CD14-positive monocyte (primary cell): ENCODE results near the gene GUCA1C. TPM values are rescaled to one million over a fixed set of nuclear protein-coding genes. Genes with fewer than 3 reads are reported as not detected.

ENCODE experiments used
- DNase-seq, 3 donors: peaks; one replicate each; pipeline ENCODE4 v3.0.0-alpha.2; 2011 to 2022
- H2AFZ ChIP-seq: 2 replicates; pipeline ENCODE4 v1.6.0; 2012; ENCODE audit warnings: mild to moderate bottlenecking, low read depth, low read length, inconsistent platforms; ENCODE audit not compliant: insufficient read depth, poor library complexity, severe bottlenecking
- H3K27ac ChIP-seq, 2 donors: 1 replicate in 1 of 2; 2 replicates in 1 of 2; pipeline ENCODE4 v1.5.1; 2012 to 2013; ENCODE audit warnings: low read length in 2 of 2, control low read depth in 1 of 2, inconsistent platforms in 1 of 2, low read depth in 1 of 2, mild to moderate bottlenecking in 1 of 2
- H3K27me3 ChIP-seq, 2 donors: one replicate each; pipeline versions ENCODE4 v1.6.0 to v1.6.1; 2011 to 2013; ENCODE audit warnings: low read length in 2 of 2; ENCODE audit not compliant: control insufficient read depth in 2 of 2, insufficient read depth in 2 of 2
- H3K36me3 ChIP-seq, 2 donors: replicated peaks in 1 of 2; 1 replicate in 1 of 2; 2 replicates in 1 of 2; pipeline versions ENCODE4 v1.5.1 to v1.6.1; 2012 to 2013; ENCODE audit warnings: low read length in 2 of 2, control low read depth in 1 of 2, inconsistent platforms in 1 of 2, mild to moderate bottlenecking in 1 of 2; ENCODE audit not compliant: insufficient read depth in 2 of 2, control insufficient read depth in 1 of 2
- H3K4me1 ChIP-seq, 2 donors: 1 replicate in 1 of 2; 2 replicates in 1 of 2; pipeline versions ENCODE4 v1.5.1 to v1.6.1; 2012 to 2013; ENCODE audit warnings: low read length in 2 of 2, control low read depth in 1 of 2, inconsistent platforms in 1 of 2, mild to moderate bottlenecking in 1 of 2, moderate library complexity in 1 of 2; ENCODE audit not compliant: insufficient read depth in 2 of 2, control insufficient read depth in 1 of 2
- H3K4me2 ChIP-seq: replicated peaks from 2 replicates; pipeline ENCODE3; 2012; ENCODE audit warnings: low read length, moderate library complexity, mild to moderate bottlenecking; ENCODE audit not compliant: poor library complexity, severe bottlenecking; ENCODE audit errors: extremely low read depth
- H3K4me3 ChIP-seq, 3 experiments: fragments of 200-600 bp in 1 of 3; sonication (generic) in 1 of 3; replicated peaks in 1 of 3; 1 replicate in 2 of 3; 2 replicates in 1 of 3; pipeline ENCODE4 v1.5.1; 2011 to 2013; ENCODE audit warnings: low read length in 3 of 3, mild to moderate bottlenecking in 3 of 3, control low read depth in 2 of 3, low read depth in 2 of 3, inconsistent platforms in 1 of 3, moderate library complexity in 1 of 3
- H3K79me2 ChIP-seq: 2 replicates; pipeline ENCODE4 v1.6.0; 2012; ENCODE audit warnings: mild to moderate bottlenecking, control low read depth, inconsistent platforms, low read length, moderate library complexity; ENCODE audit not compliant: insufficient read depth
- H3K9ac ChIP-seq: 2 replicates; pipeline ENCODE4 v1.6.0; 2017; ENCODE audit warnings: low read length, mild to moderate bottlenecking; ENCODE audit not compliant: insufficient read depth, poor library complexity, severe bottlenecking
- H3K9me3 ChIP-seq, 2 donors: replicated peaks in 1 of 2; 1 replicate in 1 of 2; 2 replicates in 1 of 2; pipeline versions ENCODE4 v1.5.1 to v1.6.1; 2012 to 2013; ENCODE audit warnings: low read length in 2 of 2, control low read depth in 1 of 2; ENCODE audit not compliant: control insufficient read depth in 1 of 2, insufficient read depth in 1 of 2
- H4K20me1 ChIP-seq: 2 replicates; pipeline ENCODE4 v1.6.0; 2012; ENCODE audit warnings: mild to moderate bottlenecking, low read length, control low read depth, moderate library complexity; ENCODE audit not compliant: insufficient read depth
- H3K27ac Mint-ChIP-seq, 7 donors: one replicate each; pipeline ENCODE4 v1.8.0; 2020; ENCODE audit warnings: mild to moderate bottlenecking in 7 of 7, mixed read lengths in 7 of 7, moderate library complexity in 6 of 7, inconsistent platforms in 2 of 7
- H3K27me3 Mint-ChIP-seq, 3 donors: one replicate each; pipeline ENCODE4 v1.8.0; 2021 to 2022; ENCODE audit warnings: low read depth in 3 of 3, mild to moderate bottlenecking in 3 of 3, mixed read lengths in 3 of 3, moderate library complexity in 3 of 3, inconsistent platforms in 1 of 3
- H3K36me3 Mint-ChIP-seq, 2 donors: one replicate each; pipeline ENCODE4 v1.8.0; 2020; ENCODE audit warnings: mixed read lengths in 2 of 2, inconsistent platforms in 1 of 2, mild to moderate bottlenecking in 1 of 2
- H3K4me1 Mint-ChIP-seq: one replicate; pipeline ENCODE4 v1.8.0; 2020; ENCODE audit warnings: mild to moderate bottlenecking, mixed read lengths
- H3K4me3 Mint-ChIP-seq, 2 donors: one replicate each; pipeline ENCODE4 v1.8.0; 2020; ENCODE audit warnings: mild to moderate bottlenecking in 2 of 2, mixed read lengths in 2 of 2, moderate library complexity in 1 of 2
- H3K9me3 Mint-ChIP-seq, 7 donors: one replicate each; pipeline ENCODE4 v1.8.0; 2020 to 2022; ENCODE audit warnings: mixed read lengths in 7 of 7, mild to moderate bottlenecking in 6 of 7, moderate library complexity in 6 of 7, inconsistent platforms in 2 of 7
- WGBS: methylation state at CpG from one replicate; pipeline ENCODE4 v1.1.5; 2013; ENCODE audit warnings: missing lambda C conversion rate; ENCODE audit not compliant: insufficient coverage; 5-methylcytosine and 5-hydroxymethylcytosine counted together
- intact Hi-C, 2 donors: fragments of 100-400 bp; cut with micrococcal nuclease; formaldehyde crosslinking; loops; one replicate each; pipeline versions ENCODE4 v1.15.0 to v1.15.1; 2023
- polyA plus RNA-seq, 3 donors: library from polyadenylated mRNA; depleted of rRNA in 1 of 3; unstranded in 2 of 3; stranded (reverse) in 1 of 3; fragments of 300-500 nt in 2 of 3; fragments of >200 nt in 1 of 3; fragmentation: Illumina TruSeq in 2 of 3; gene quantifications; 1 replicate in 2 of 3; 2 replicates in 1 of 3; pipeline ENCODE4 v1.2.3, GENCODE V29; 2012 to 2021
- TF ChIP-seq, protein P1 (sequence below): fragments of 200-600 bp; IDR thresholded peaks from one replicate; pipeline ENCODE4 v1.8.0; 2022; ENCODE audit warnings: antibody characterized with exemption, mild to moderate bottlenecking

GUCA1C gene
- polyA plus RNA-seq, 3 donors, result not detected

GRCh38 chr3:108879915-108880314 lies 73.8 kb downstream of the GUCA1C start:
- H2AFZ ChIP-seq, result no peak overlapping the region
- H3K79me2 ChIP-seq, result no peaks in the 10 kb centered on the region
- peaks cover 0 to 1% (median 1%) of the 10 kb centered on the region in 3 donors for H3K27me3 Mint-ChIP-seq
- H3K4me1 Mint-ChIP-seq, result no peaks in the 10 kb centered on the region
- no peaks in the 10 kb centered on the region for H3K4me1 ChIP-seq
- no peak overlapping the region for H3K27ac Mint-ChIP-seq
- peaks cover 0 to 5% (median 0%) of the 10 kb centered on the region in 7 donors for H3K9me3 Mint-ChIP-seq
- no peak overlapping the region for H3K9ac ChIP-seq
- no peaks in the 10 kb centered on the region for H3K9me3 ChIP-seq
- H3K27me3 ChIP-seq, result no peaks in the 10 kb centered on the region
- no CpG with 5 or more reads among the region's 8 CpGs for WGBS
- H4K20me1 ChIP-seq, result no peaks in the 10 kb centered on the region
- TF ChIP-seq, protein P1, sequence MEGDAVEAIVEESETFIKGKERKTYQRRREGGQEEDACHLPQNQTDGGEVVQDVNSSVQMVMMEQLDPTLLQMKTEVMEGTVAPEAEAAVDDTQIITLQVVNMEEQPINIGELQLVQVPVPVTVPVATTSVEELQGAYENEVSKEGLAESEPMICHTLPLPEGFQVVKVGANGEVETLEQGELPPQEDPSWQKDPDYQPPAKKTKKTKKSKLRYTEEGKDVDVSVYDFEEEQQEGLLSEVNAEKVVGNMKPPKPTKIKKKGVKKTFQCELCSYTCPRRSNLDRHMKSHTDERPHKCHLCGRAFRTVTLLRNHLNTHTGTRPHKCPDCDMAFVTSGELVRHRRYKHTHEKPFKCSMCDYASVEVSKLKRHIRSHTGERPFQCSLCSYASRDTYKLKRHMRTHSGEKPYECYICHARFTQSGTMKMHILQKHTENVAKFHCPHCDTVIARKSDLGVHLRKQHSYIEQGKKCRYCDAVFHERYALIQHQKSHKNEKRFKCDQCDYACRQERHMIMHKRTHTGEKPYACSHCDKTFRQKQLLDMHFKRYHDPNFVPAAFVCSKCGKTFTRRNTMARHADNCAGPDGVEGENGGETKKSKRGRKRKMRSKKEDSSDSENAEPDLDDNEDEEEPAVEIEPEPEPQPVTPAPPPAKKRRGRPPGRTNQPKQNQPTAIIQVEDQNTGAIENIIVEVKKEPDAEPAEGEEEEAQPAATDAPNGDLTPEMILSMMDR, result no peak
- no peak overlapping the region for H3K4me3 ChIP-seq
- intact Hi-C loops, result no loop called here
- H3K27ac ChIP-seq, result no peak overlapping the region
- no peaks in the 10 kb centered on the region for H3K36me3 ChIP-seq
- no peaks in the 10 kb centered on the region for H3K36me3 Mint-ChIP-seq
- no peak overlapping the region for H3K4me2 ChIP-seq
- H3K4me3 Mint-ChIP-seq, result no peak overlapping the region
- no peak for DNase-seq

GRCh38 chr3:108877901-108878300 lies 75.8 kb downstream of the GUCA1C start:
- Mint-ChIP-seq H3K9me3 (peaks cover 0 to 5% (median 0%) of the 10 kb centered on the region in 7 donors), H3K4me1 (no peaks in the 10 kb centered on the region), H3K4me3 (no peak overlapping the region), H3K27me3 (peaks cover 0 to 1% (median 1%) of the 10 kb centered on the region in 3 donors), H3K27ac (no peak overlapping the region), H3K36me3 (no peaks in the 10 kb centered on the region)
- Histone ChIP-seq H3K79me2 (no peaks in the 10 kb centered on the region), H2AFZ (no peak overlapping the region), H3K4me2 (no peak overlapping the region), H3K27me3 (no peaks in the 10 kb centered on the region), H3K27ac (no peak overlapping the region), H3K4me3 (no peak overlapping the region), H3K4me1 (no peaks in the 10 kb centered on the region), H3K9me3 (no peaks in the 10 kb centered on the region), H3K36me3 (no peaks in the 10 kb centered on the region), H4K20me1 (no peaks in the 10 kb centered on the region), H3K9ac (no peak overlapping the region)
- intact Hi-C loops, result no loop called here
- no peak for DNase-seq
- no CpG with 5 or more reads among the region's 1 CpG for WGBS
- TF ChIP-seq, protein P1, result no peak
